BJ (cell line): ENCODE data around the gene UBASH3A. TPM values are rescaled to one million over a fixed set of nuclear protein-coding genes. Genes with fewer than 3 reads are reported as not detected.

ENCODE experiments used
- CTCF ChIA-PET: fragments of 350-600 bp; formaldehyde crosslinking; extraction: SDS; loops from one replicate; lab custom pipeline; 2021; ENCODE audit warnings: antibody characterized with exemption, inconsistent platforms; lab: Yijun Ruan, JAX
- POLR2A ChIA-PET: fragments of 300-600 bp; sonication (Branson Sonifier 250); formaldehyde crosslinking; extraction: SDS; loops from one replicate; lab custom pipeline; 2021; ENCODE audit warnings: antibody characterized with exemption; lab: Charles Lee
- DNase-seq: peaks from one replicate; pipeline ENCODE4 v3.0.0-alpha.2; 2011; ENCODE audit warnings: low read depth
- H3K27me3 ChIP-seq: 2 replicates; pipeline ENCODE4 v1.6.0; 2011; ENCODE audit warnings: low read length; ENCODE audit not compliant: control insufficient read depth, insufficient read depth
- H3K36me3 ChIP-seq: 2 replicates; pipeline ENCODE4 v1.5.1; 2011; ENCODE audit warnings: low read length; ENCODE audit not compliant: control insufficient read depth, insufficient read depth
- H3K4me3 ChIP-seq: 2 replicates; pipeline ENCODE4 v1.5.1; 2011; ENCODE audit warnings: low read depth, mild to moderate bottlenecking, control low read depth, low read length
- polyA plus RNA-seq: library from polyadenylated mRNA; depleted of rRNA; stranded (reverse); fragments of >200 nt; gene quantifications from 2 replicates; pipeline ENCODE4 v1.2.3, GENCODE V29; 2011
- TF ChIP-seq, protein P1 (sequence below): IDR thresholded peaks from 2 replicates; pipeline ENCODE4 v1.5.1; 2011; ENCODE audit warnings: low read depth, mild to moderate bottlenecking, control low read depth, inconsistent platforms, low read length, moderate library complexity; ENCODE audit not compliant: insufficient read depth

UBASH3A gene
- polyA plus RNA-seq, 1 experiment = not detected

DNA sequence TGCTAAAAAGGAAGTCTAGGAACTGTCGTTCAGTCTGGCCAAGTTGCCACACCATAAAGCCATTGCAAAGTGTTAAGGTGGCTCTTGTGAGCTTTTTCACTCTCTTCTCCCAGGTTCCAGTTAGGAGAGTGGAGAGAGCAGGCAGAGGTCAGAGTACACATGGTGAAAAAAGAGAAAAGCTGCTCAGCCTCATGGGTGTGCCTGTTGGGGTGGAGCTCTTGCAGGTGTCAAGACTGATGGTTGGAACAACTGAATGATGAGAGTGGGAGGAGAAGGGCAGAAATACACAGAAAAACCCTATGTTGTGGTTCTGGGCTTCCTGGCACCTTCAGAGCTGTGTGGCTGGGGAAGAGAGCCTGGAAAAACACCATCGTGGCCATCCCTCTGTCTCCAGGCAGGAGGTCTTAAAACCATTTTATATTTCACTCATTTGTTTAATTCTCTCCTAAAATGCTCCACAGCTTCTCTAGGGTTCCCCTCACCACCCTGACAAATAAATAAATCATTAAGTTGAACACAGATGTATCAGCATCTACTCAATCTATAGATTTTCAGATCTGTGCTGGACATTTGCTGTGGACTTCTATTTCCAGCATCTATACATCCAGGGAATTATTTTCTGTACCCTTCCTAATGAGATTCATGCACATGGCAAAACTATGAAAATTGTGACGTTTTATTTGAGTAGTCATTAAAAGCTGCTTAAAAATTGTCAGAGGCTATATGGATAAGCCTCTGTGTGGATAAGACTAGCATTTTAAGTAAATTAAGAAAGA is 17.5 kb downstream of the UBASH3A start:
- Histone ChIP-seq H3K36me3 (no peaks in the 10 kb centered on the region), H3K4me3 (no peak overlapping the region), H3K27me3 (no peaks in the 10 kb centered on the region; the same call in 1 of the 2 replicates)
- ChIA-PET CTCF (interaction anchor here (1.1 kb wide), 1 partner anchor 12 kb away, joined by 3 read pairs; no protein-coding TSS in a partner anchor), POLR2A (no interaction called here)
- TF ChIP-seq, protein P1, sequence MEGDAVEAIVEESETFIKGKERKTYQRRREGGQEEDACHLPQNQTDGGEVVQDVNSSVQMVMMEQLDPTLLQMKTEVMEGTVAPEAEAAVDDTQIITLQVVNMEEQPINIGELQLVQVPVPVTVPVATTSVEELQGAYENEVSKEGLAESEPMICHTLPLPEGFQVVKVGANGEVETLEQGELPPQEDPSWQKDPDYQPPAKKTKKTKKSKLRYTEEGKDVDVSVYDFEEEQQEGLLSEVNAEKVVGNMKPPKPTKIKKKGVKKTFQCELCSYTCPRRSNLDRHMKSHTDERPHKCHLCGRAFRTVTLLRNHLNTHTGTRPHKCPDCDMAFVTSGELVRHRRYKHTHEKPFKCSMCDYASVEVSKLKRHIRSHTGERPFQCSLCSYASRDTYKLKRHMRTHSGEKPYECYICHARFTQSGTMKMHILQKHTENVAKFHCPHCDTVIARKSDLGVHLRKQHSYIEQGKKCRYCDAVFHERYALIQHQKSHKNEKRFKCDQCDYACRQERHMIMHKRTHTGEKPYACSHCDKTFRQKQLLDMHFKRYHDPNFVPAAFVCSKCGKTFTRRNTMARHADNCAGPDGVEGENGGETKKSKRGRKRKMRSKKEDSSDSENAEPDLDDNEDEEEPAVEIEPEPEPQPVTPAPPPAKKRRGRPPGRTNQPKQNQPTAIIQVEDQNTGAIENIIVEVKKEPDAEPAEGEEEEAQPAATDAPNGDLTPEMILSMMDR = no peak
- no peak for DNase-seq

DNA sequence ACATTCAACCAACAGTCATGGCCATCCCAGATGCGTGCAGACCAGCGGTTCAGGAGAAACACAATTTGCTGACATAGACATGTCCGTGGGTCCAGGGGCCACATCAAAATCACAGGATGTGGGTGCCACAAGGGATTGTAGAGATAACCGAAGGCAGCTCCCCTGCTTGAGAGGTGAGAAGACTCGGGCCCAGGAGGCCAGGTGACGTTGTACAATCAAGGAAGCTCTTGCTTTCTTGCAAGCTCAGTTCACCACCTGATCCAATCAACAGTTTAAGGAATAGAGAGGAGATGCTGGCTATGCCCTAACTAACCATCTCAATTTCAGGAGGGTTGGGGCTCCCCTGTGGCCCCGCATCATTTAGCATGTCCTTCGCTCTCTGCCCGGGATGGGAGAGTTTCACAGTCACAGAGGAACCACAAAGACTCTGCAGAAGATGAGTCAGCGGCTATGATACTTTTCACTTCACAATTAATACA is 19.5 kb downstream of the UBASH3A start:
- POLR2A ChIA-PET = no interaction called here
- CTCF ChIA-PET = interaction anchor here (0.9 kb wide), 1 partner anchor 10 kb away, joined by 4 read pairs; no protein-coding TSS in a partner anchor
- TF ChIP-seq, protein P1 = no peak
- Histone ChIP-seq H3K36me3 (no peaks in the 10 kb centered on the region), H3K27me3 (no peaks in the 10 kb centered on the region; the same call in 1 of the 2 replicates), H3K4me3 (no peak overlapping the region)
- no peak for DNase-seq

DNA sequence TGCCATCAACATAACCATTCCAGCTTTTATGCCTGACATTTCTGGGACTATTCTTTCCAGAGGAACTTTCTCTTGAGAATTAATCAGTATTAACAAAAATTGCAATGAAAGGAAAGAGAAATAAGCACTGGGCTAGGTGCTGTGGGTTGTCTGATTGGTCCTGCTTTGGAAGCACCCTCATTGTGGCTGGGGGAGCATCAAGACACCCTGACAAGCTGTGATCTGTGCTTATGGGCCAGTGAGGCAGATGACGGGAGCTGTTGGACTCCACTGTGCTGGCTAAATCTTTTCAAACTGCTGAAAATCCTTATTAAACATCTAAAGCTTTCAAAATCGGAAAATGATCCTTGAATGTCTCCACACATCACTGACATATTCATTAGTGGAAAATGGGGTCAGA is 20.0 kb downstream of the UBASH3A start:
- CTCF ChIA-PET = no interaction called here
- no peak for DNase-seq
- no peaks in the 10 kb centered on the region; the same call in 1 of the 2 replicates for H3K27me3 ChIP-seq
- no peaks in the 10 kb centered on the region for H3K36me3 ChIP-seq
- no peak overlapping the region for H3K4me3 ChIP-seq
- POLR2A ChIA-PET = no interaction called here
- TF ChIP-seq, protein P1 = no peak

DNA sequence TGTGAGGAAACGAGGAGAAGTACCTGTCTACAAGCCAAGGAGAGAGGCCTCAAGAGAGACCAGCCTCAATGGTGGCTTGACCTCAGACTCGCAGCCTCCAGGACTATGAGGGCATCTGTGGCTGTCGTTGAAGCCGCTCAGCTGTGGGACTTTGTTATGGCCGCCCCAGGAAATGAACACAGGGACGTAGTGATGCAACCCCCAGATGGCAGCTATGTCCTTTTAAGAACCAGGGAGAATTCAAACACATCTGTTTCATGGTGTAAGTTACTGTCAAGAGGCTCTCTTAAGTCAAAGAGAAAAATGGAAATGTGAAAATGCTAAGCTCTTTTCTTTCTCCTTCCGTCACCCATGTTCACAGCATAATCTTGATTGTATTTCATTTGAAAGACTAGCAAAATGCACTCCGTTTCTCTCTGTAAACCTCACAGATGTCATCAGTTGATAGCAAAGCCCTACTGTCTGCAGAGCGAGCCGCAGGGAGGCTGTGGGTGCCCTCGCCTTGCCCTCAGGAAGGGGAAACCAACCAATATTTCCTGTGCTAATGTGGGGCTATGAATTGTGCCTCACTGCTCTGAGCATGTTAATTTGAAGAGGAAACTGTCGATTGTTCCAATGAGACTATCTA is 21.3 kb downstream of the UBASH3A start:
- POLR2A ChIA-PET = no interaction called here
- no peaks in the 10 kb centered on the region; the same call in 1 of the 2 replicates for H3K27me3 ChIP-seq
- no peak for DNase-seq
- CTCF ChIA-PET = no interaction called here
- no peaks in the 10 kb centered on the region for H3K36me3 ChIP-seq
- TF ChIP-seq, protein P1 = no peak
- no peak overlapping the region for H3K4me3 ChIP-seq

DNA sequence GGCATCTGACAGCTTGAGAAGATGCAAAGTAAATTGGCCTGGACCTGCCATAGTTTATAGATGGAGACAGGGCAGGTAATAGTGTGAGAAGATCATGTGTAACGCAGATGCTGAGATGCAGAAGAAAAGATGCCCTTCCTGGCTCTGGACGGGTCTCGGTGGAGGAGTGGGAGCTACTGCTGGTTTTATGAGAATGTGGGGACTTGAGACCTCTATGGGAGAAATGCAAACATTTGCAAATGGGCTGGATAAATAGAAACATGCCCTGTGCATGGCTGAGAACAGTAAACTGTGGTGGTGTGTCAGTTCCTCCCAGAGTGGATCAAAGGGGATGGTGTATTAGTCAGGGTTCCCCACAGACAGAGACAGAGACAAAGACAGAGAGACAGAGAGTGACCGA is 21.9 kb downstream of the UBASH3A start:
- H3K36me3 ChIP-seq = no peaks in the 10 kb centered on the region
- no peak for DNase-seq
- ChIA-PET CTCF (no interaction called here), POLR2A (no interaction called here)
- no peak overlapping the region for H3K4me3 ChIP-seq
- no peaks in the 10 kb centered on the region; the same call in 1 of the 2 replicates for H3K27me3 ChIP-seq
- TF ChIP-seq, protein P1 = no peak
